Measurements from ENCODE around the gene GOLGA8K. TPM values are rescaled to one million over a fixed set of nuclear protein-coding genes. Genes with fewer than 3 reads are reported as not detected.
"Not testable (repeated sequence)": the region's sequence is repeated elsewhere in the genome, so short reads cannot be mapped to it uniquely, and the experiment has no call there.

Gene GOLGA8K
- 0.17 and 0.87 TPM in 2 replicates for total RNA-seq (2014; rRNA removed; shearing (Covaris generic))
- 1.7 and 2.0 TPM in 2 replicates for polyA plus RNA-seq (2014; cell fraction: nucleus; rRNA removed)

- not testable (repeated sequence) for DNase-seq (ENCODE audit: extremely low read depth, low read depth)
These were observed at the start of gene GOLGA8K for GRCh38 chr15:32403192-32403591. Gene GOLGA8K, minus strand, starts transcription at chr15:32403292. Its CDS starts 98 bp downstream, at chr15:32403194.

- DNase-seq (ENCODE audit: extremely low read depth, low read depth) = not testable (repeated sequence)
These were observed 37.4 kb upstream of the GOLGA8K start for GRCh38 chr15:32440445-32440977.

DNA sequence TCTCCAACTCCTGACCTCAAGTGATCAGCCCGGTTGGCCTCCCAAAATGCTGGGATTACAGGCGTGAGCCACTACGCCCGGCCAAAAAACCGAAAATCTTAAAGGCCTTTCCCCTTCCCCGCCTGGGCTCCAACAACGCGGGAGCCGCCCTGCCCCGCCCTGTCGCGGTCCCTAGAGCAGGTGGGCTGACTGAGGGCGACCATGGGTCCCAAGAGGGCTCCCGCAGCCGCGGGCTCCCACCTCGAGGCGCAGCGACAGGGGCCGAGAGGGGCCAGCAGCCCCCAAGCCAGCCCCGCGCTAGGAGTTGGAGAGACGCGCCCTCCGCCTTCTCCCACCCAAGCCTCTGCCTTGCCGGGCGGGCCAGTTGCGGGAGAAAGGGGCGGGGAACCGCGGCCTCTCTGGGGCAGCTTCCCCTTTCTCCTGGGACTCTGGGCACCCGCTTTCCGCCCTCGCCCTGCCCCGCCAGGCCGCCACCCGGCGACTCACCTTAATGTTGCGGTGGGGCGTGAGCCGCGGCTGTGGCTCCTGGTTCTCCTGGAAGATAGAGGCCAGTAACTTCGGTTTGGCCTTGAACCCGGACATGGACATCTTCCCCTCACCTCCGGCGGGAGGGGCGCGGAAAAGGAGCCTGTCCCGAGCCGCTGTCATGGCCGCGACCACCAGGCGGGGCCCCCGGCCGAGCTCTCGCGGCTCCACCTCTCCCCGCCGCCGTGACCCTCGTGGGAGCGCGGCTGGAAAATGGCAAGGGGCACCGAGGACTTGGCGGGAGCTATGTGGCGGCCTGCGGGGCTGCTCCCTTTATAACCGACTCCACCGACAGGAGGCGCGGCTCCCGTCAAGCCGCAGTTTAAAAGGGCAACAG is 31.2 kb upstream of the GOLGA8K start:
- not testable (repeated sequence) for DNase-seq (ENCODE audit: extremely low read depth, low read depth)

GRCh38 chr15:32427635-32428034 is 24.5 kb upstream of the GOLGA8K start:
- not testable (repeated sequence) for DNase-seq (ENCODE audit: extremely low read depth, low read depth)

GRCh38 chr15:32426511-32426910 is 23.4 kb upstream of the GOLGA8K start:
- DNase-seq (ENCODE audit: extremely low read depth, low read depth) = not testable (repeated sequence)

DNA sequence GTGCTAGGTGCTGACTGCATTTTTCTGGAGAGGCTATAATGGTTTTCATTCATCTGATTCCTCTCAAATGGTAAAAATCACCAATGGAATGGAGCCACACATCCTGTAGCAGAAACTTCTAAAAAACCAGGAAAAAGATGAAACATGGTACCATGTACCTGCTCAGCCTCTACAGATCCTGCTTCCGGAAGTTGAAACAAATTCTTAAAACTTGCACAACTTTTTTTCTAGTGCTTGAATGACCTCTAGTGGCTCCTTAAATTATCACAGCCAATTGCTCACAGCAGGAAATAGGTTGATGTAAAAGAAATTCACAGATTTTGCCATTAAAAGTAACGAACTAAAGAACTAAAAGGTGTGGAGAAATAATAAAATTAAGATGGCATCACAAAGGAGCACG is 4.8 kb upstream of the GOLGA8K start:
- not testable (repeated sequence) for DNase-seq (ENCODE audit: extremely low read depth, low read depth)

DNA sequence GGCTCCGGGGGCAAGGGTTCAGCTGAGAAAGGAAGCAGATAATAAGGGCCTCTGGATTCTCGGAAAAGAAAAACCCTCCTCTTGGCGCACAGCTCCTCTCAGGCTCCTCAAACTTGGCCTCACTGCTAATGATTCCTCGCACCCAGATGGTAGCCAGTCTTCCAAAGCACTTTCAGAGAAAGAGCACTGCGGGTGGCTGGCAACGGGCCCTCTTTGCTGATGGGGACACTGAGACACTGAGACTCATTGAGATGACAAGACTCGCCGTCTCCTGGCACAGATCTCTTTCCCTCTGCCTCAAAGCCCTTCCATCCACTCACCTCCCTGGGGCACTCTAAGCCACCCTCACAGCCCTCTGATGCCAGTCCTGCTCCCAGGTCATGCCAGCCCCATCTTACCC is 6.6 kb downstream of the GOLGA8K start:
- DNase-seq (ENCODE audit: extremely low read depth, low read depth) = not testable (repeated sequence)

DNA sequence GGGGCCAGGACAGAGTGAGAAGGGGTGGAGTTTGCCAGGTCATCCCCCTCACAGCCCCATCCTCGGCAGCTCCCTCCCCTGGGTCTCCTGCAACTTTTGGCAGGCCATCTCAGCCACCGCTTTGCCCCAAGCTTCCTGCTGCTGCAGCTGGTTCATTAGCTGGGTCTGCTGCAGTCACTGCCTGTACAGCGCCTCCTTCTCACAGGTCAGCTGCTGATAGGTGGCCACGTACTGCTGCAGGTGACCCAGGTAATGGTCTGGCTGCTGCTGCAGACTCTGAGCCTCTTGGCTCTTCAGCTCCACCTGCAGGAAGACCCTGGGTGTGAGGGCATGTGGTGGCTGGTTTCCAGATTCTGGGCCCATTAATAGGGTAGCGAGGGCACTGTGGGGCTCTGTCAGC is 8.3 kb downstream of the GOLGA8K start:
- DNase-seq (ENCODE audit: extremely low read depth, low read depth) = not testable (repeated sequence)

DNA sequence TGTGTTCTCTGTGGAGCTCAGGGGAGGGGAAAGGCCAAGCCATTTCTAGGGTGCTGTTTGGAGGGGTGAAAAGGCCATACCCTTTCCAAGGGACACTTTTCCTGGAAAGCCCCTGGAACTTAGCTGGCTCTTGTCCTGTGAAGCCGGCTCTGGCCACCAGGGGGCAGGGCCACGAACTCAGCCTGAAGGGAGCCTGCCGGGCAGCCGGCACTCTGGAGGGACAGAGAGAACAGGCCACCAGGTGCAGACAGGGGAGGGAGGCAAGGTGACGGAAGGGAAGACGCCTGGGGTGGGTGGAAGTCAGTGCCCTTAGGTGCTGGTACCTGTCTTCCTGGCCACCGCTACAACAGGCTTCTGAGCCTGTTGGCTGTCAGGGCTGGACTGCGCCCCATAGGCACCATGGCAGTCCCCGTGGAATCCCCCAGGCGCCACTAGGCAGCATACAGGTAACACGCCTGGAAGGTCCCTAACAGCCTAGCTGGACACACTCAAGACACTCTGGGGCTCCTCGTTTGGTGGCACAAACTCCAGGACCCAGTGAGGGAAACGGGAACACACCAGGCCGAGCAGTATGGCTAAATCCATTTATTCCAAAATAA is 14.9 kb downstream of the GOLGA8K start:
- DNase-seq (ENCODE audit: extremely low read depth, low read depth) = not testable (repeated sequence)

- not testable (repeated sequence) for DNase-seq (ENCODE audit: extremely low read depth, low read depth)
These were observed 17.1 kb downstream of the GOLGA8K start for GRCh38 chr15:32385823-32386495.

- DNase-seq (ENCODE audit: extremely low read depth, low read depth) = not testable (repeated sequence)
These were observed 28.9 kb downstream of the GOLGA8K start for GRCh38 chr15:32374185-32374584.

DNA sequence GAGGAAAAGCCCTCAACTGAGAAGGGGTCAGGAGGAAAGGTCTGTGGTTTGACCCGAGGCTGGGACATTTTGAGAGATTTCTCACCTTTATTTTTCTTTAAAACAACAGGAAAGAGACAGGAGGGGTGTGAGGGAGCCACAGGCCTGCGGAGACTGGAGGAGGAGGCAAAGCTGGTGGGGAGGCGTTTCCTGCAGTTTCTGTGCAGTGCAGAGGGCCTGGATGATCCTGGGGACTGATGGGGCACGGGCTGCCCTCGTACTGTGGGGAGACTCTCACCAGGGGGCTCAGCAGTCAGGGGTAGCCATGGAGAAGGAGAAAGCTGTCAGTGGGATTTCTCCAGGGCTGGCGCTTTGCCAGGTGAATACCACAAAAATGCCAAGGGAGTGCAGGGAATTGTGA is 29.4 kb downstream of the GOLGA8K start:
- DNase-seq (ENCODE audit: extremely low read depth, low read depth) = not testable (repeated sequence)

GRCh38 chr15:32372075-32372474 is 31.0 kb downstream of the GOLGA8K start:
- DNase-seq (ENCODE audit: extremely low read depth, low read depth) = not testable (repeated sequence)

- DNase-seq (ENCODE audit: extremely low read depth, low read depth) = not testable (repeated sequence)
These were observed 32.6 kb downstream of the GOLGA8K start for GRCh38 chr15:32370526-32370925.

GRCh38 chr15:32370064-32370463 is 33.0 kb downstream of the GOLGA8K start:
- DNase-seq (ENCODE audit: extremely low read depth, low read depth) = not testable (repeated sequence)

DNA sequence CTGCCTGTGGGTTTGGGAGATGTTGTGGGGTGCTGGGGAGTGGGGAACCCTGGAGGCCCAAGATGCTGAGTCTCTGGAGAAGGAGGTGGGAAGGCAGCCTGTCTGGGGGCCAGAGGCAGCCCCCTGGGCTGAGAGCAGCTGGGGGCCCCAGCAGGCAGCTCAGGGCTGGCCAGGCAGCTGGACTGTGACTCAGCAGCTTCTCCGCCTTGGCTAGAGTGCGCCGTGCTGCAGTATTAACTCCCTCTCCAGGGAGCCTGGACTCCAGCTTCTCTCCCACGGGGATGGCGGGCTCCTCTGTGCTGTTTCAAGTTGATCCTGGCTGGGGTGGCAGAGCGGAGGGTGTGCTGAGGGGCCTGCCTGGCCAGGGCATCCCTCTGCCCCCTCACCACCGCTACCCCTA is 36.6 kb downstream of the GOLGA8K start:
- not testable (repeated sequence) for DNase-seq (ENCODE audit: extremely low read depth, low read depth)

GRCh38 chr15:32365955-32366354 is 37.1 kb downstream of the GOLGA8K start:
- not testable (repeated sequence) for DNase-seq (ENCODE audit: extremely low read depth, low read depth)

DNA sequence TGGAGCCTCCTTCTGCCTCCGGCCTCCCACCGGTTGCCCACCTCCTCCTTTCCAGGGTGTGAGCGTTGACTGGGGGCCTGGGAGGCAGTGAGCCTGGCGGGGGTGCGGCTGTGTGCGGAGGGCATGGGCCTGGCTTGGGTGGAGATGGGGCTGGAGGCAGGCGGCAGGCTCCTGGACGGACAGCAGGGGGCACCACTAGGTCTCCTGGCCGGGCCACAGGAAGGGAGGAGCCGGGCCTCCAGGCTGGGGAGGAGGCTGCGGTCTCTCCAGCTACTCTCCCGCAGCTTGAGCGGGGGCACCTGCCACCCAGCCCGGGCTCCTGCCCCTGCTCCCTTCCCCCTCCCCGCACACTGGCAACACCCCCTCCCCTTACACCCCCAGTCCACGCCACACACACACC is 38.1 kb downstream of the GOLGA8K start:
- not testable (repeated sequence) for DNase-seq (ENCODE audit: extremely low read depth, low read depth)

- DNase-seq (ENCODE audit: extremely low read depth, low read depth) = not testable (repeated sequence)
These were observed 39.6 kb downstream of the GOLGA8K start for GRCh38 chr15:32363449-32363848.

DNA sequence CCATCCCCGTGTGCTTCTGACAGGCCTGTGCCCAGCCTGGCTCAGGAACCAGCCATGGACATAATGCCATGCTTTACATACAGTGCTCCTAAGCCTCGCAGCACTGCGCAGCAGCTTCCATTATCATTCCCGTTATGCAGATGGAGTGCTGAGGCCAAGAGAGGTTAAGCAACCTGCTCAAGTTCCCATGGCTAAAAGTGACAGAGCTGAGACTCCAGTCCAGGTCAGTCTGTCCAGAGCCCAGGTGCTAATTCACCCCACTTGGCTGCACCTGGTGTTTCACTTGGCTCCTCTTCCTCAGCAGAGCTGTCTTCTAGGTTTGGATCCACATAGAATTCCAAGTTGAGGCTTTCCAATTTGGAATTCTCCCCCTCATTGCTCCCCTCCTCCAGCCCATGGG is 41.4 kb downstream of the GOLGA8K start:
- not testable (repeated sequence) for DNase-seq (ENCODE audit: extremely low read depth, low read depth)

DNA sequence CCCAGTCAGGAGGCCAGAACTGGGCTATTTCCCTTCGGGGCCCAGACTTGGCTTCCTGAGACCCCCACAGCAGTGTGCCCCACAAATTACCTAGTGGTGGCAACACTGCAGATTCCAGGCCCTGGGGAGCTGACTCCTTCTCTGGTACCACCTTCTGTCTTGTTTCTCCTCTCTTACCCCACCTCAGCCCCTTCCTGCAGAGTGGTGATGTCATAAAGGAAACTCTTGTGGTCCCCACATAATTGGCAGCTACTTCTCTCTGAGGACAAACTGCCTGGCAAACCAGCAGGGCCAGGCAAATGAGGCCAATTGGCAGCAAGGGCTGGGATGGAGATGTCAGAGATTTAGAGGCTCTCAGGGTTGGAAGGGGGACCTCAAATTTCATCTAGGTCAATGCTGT is 44.6 kb downstream of the GOLGA8K start:
- DNase-seq (ENCODE audit: extremely low read depth, low read depth) = not testable (repeated sequence)
